Measurements from ENCODE around the gene HOMER3. TPM values are rescaled to one million over a fixed set of nuclear protein-coding genes. Genes with fewer than 3 reads are reported as not detected.
A peak's percentile ranks its signal among the peaks of the same experiment; 100 is the strongest.

The HOMER3 gene
- total and polyA plus RNA-seq, 2 of the 13 experiments (the other 11 are each of a cell fraction or from before 2014, with no cell fraction given), result 21.3 to 27.3 TPM

GRCh38 chr19:18969931-18970659 is 29.1 kb upstream of the HOMER3 start:
- no peaks in the 10 kb centered on the region for H3K79me2 ChIP-seq (ENCODE audit: insufficient read depth, low read length)
- no peak overlapping the region; the same call in 1 of the 2 replicates for H3K9ac ChIP-seq (ENCODE audit: insufficient read depth, low read depth, low read length)
- DNase-seq (ENCODE audit: low spot score) (no peak), ATAC-seq (no peak), FAIRE-seq (no peak)
- TSS peak; percentile 89 for BruUV-seq (replicated peaks)
- POLR2A ChIA-PET, result interaction anchor here (0.8 kb wide), 1 partner anchor 51 kb away, joined by 3 read pairs; the partner anchor contains the start of genes COPE and DDX49
- H3K27me3 ChIP-seq (ENCODE audit: control insufficient read depth in 1 of 2, insufficient read depth in 2 of 2, low read length in 2 of 2), result no peaks in the 10 kb centered on the region
- H3K4me2 ChIP-seq (ENCODE audit: low read depth, low read length), result peak overlapping the region; percentile 48
- H3K27ac ChIP-seq (ENCODE audit: extremely low read length, insufficient read depth, low read length), result peak overlapping the region; percentile 26
- peaks cover 63% of the 10 kb centered on the region for H3K4me1 ChIP-seq (ENCODE audit: insufficient read depth, low read length)
- H3K4me3 ChIP-seq (replicated peaks in 1 of 3; ENCODE audit: insufficient read depth in 1 of 3, low read depth in 2 of 3, low read length in 3 of 3), result no peak overlapping the region
- H3K9me3 ChIP-seq (ENCODE audit: low read length), result no peaks in the 10 kb centered on the region
- TF ChIP-seq CREB1 (IDR thresholded peaks at IDR 0.05), result no peak
- TF ChIP-seq CREB1 (CRISPR knock-in tag; IDR thresholded peaks at IDR 0.05), result 0 out of 2 replicates have a peak, but pooled peaks have one; percentile 2
- no peak for TF ChIP-seq HHEX (CRISPR knock-in tag; IDR thresholded peaks at IDR 0.05)
- TF ChIP-seq ZSCAN29 (CRISPR knock-in tag; conservative IDR thresholded peaks at IDR 0.05), result 0 out of 2 replicates have a peak, but pooled peaks have one; percentile 0
- TF ChIP-seq PHF21A (CRISPR knock-in tag; IDR thresholded peaks at IDR 0.05), result 0 out of 2 replicates have a peak, but pooled peaks have one; percentile 35
- CTCF ChIA-PET (ENCODE audit: low intra/inter-chr PET ratio, low total read pairs), result no interaction called here
- no peaks in the 10 kb centered on the region for H4K20me1 ChIP-seq (ENCODE audit: insufficient read depth, low read length)
- H3K36me3 ChIP-seq (replicated peaks in 1 of 2; ENCODE audit: control insufficient read depth in 1 of 2, insufficient read depth in 2 of 2, low read length in 2 of 2), result no peaks in the 10 kb centered on the region
- intact Hi-C loops (cut with micrococcal nuclease; ENCODE audit: unreplicated experiment), result no loop called here
- 41% methylated on average over 13 of the region's 13 CpGs for WGBS (ENCODE audit: low lambda C conversion rate)
- H2AFZ ChIP-seq (ENCODE audit: low read length), result no peak overlapping the region
- in situ Hi-C loops (cut with HindIII; ENCODE audit: extremely low pct_ligation_motif_present, low pct_unique_long_range_greater_than_20kb), result no loop called here

DNA sequence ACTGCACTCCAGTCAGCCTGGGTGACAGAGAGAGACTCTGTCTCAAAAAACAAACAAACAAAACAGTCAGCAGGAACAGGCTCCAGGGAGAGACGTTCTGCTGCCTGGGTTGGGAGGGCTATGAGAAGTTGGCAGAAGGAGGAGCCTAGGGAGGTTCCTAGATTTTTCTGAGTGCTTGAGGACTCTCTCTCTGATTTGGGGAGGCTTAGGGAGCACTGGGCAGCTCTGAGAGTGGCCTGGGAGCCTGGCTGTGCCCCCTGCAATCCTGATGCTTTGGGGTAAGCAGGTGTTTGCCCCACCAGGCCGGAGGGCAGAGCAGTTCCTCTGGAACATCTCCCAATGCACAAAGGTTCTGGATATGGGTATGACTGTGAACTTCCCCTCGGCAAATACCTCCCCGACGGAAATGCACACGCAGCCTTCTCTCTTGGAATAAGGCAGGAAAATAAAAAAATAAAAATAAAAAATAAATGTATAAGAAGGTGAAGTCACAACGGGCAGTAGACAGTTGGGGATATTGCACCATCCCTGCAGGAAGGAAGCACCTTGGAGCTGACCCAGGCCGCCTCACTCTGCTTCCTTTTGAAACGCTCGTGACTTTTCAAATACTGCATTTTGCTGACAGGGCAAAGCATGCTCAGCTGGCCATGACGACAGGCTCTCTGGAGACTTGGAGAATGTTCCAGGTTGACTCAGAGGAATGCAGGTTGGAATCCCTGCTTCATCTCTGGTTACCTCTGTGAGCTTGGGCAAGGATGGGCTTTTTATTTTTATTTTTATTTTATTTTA is 26.5 kb upstream of the HOMER3 start:
- 1% methylated on average over 11 of the region's 11 CpGs for WGBS (ENCODE audit: low lambda C conversion rate)
- Histone ChIP-seq H3K4me1 (ENCODE audit: insufficient read depth, low read length) (peaks cover 70% of the 10 kb centered on the region), H3K9ac (ENCODE audit: insufficient read depth, low read depth, low read length) (0 out of 2 replicates have a peak overlapping the region, but pooled peaks have one; percentile 32), H3K27me3 (ENCODE audit: control insufficient read depth in 1 of 2, insufficient read depth in 2 of 2, low read length in 2 of 2) (no peaks in the 10 kb centered on the region), H2AFZ (ENCODE audit: low read length) (peak overlapping the region; percentile 25), H3K79me2 (ENCODE audit: insufficient read depth, low read length) (no peaks in the 10 kb centered on the region), H3K36me3 (replicated peaks in 1 of 2; ENCODE audit: control insufficient read depth in 1 of 2, insufficient read depth in 2 of 2, low read length in 2 of 2) (no peaks in the 10 kb centered on the region), H3K4me2 (ENCODE audit: low read depth, low read length) (peak overlapping the region; percentile 84), H3K4me3 (replicated peaks in 1 of 3; ENCODE audit: insufficient read depth in 1 of 3, low read depth in 2 of 3, low read length in 3 of 3) (peak overlapping the region; percentile 12 to 60 (median 26); a peak in 4 of 6 replicates), H3K27ac (ENCODE audit: extremely low read length, insufficient read depth, low read length) (no peak overlapping the region), H3K9me3 (ENCODE audit: low read length) (no peaks in the 10 kb centered on the region), H4K20me1 (ENCODE audit: insufficient read depth, low read length) (no peaks in the 10 kb centered on the region)
- DNase-seq (ENCODE audit: low spot score) (no peak), FAIRE-seq (no peak), ATAC-seq (peak; percentile 63)
- no TSS peak for BruUV-seq (replicated peaks)
- ChIA-PET POLR2A (no interaction called here), CTCF (ENCODE audit: low intra/inter-chr PET ratio, low total read pairs) (no interaction called here)
- intact Hi-C loops (cut with micrococcal nuclease; ENCODE audit: unreplicated experiment) (no loop called here), in situ Hi-C loops (cut with HindIII; ENCODE audit: extremely low pct_ligation_motif_present, low pct_unique_long_range_greater_than_20kb) (no loop called here)
- TF ChIP-seq SAP130 (CRISPR knock-in tag; IDR thresholded peaks at IDR 0.05; ENCODE audit: low read depth) (peak; percentile 35; the same call in 1 of the 2 replicates), ATF2 (CRISPR knock-in tag; IDR thresholded peaks at IDR 0.05) (0 out of 2 replicates have a peak, but pooled peaks have one; percentile 29), FUBP1 (CRISPR knock-in tag; IDR thresholded peaks at IDR 0.05; ENCODE audit: borderline replicate concordance) (no peak), CBX1 (IDR thresholded peaks at IDR 0.05; ENCODE audit: low read depth) (no peak)
- TF ChIP-seq, protein P1, sequence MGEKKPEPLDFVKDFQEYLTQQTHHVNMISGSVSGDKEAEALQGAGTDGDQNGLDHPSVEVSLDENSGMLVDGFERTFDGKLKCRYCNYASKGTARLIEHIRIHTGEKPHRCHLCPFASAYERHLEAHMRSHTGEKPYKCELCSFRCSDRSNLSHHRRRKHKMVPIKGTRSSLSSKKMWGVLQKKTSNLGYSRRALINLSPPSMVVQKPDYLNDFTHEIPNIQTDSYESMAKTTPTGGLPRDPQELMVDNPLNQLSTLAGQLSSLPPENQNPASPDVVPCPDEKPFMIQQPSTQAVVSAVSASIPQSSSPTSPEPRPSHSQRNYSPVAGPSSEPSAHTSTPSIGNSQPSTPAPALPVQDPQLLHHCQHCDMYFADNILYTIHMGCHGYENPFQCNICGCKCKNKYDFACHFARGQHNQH (CRISPR knock-in tag; IDR thresholded peaks at IDR 0.05), result no peak
